HepG2 (cell line): ENCODE data around the gene ETHE1. TPM values are rescaled to one million over a fixed set of nuclear protein-coding genes. Genes with fewer than 3 reads are reported as not detected.

Experiments used
- CAMTA2 ChIP-seq: sonication (generic); formaldehyde crosslinking; IDR thresholded peaks from 2 replicates; pipeline ENCODE4 v1.4.0; 2020; ENCODE audit warnings: mild to moderate bottlenecking, missing genetic modification reagents, borderline replicate concordance
- FOXC1 ChIP-seq: sonication (generic); formaldehyde crosslinking; IDR thresholded peaks from 2 replicates; pipeline ENCODE4 v1.8.0; 2022; ENCODE audit warnings: mild to moderate bottlenecking, missing genetic modification reagents, borderline replicate concordance
- FOXO4 ChIP-seq: sonication (generic); formaldehyde crosslinking; conservative IDR thresholded peaks from 2 replicates; pipeline ENCODE4 v1.8.1; 2023; ENCODE audit warnings: missing genetic modification reagents
- IKZF5 ChIP-seq: IDR thresholded peaks from 2 replicates; pipeline ENCODE4 v1.6.1; 2018; ENCODE audit warnings: missing genetic modification reagents, mild to moderate bottlenecking, missing compliant biosample characterization
- KLF12 ChIP-seq: sonication (generic); formaldehyde crosslinking; IDR thresholded peaks from 2 replicates; pipeline ENCODE4 v1.4.0; 2020; ENCODE audit warnings: missing genetic modification reagents, borderline replicate concordance
- MLX ChIP-seq: IDR thresholded peaks from 2 replicates; pipeline ENCODE4 v1.6.1; 2016
- NCOA2 ChIP-seq: sonication (generic); formaldehyde crosslinking; IDR thresholded peaks from 2 replicates; pipeline ENCODE4 v1.8.0; 2022; ENCODE audit warnings: inconsistent platforms
- NFE2L2 ChIP-seq: fragments of 150-350 bp; IDR thresholded peaks from 2 replicates; pipeline ENCODE4 v1.6.1; 2014; ENCODE audit warnings: low read length
- POLR2G ChIP-seq: fragments of 200-400 bp; formaldehyde crosslinking; IDR thresholded peaks from 2 replicates; pipeline ENCODE4 v1.6.1; 2018; ENCODE audit warnings: mild to moderate bottlenecking, low read depth, low read length, moderate library complexity
- SALL1 ChIP-seq: sonication (generic); formaldehyde crosslinking; IDR thresholded peaks from 2 replicates; pipeline ENCODE4 v1.8.0; 2022; ENCODE audit warnings: mild to moderate bottlenecking, missing genetic modification reagents
- SMAD1 ChIP-seq: sonication (generic); formaldehyde crosslinking; IDR thresholded peaks from 2 replicates; pipeline ENCODE4 v1.4.0; 2020; ENCODE audit warnings: missing genetic modification reagents, low read depth, mild to moderate bottlenecking, borderline replicate concordance
- SP140L ChIP-seq: sonication (generic); formaldehyde crosslinking; IDR thresholded peaks from 2 replicates; pipeline ENCODE4 v1.4.0; 2020; ENCODE audit warnings: missing genetic modification reagents, borderline replicate concordance
- TRIM22 ChIP-seq: fragments of 450-650 bp; IDR thresholded peaks from 2 replicates; pipeline ENCODE4 v1.6.1; 2017
- XBP1 ChIP-seq: sonication (generic); formaldehyde crosslinking; IDR thresholded peaks from 2 replicates; pipeline ENCODE4 v1.5.0; 2020; ENCODE audit warnings: missing genetic modification reagents
- YY1 ChIP-seq: IDR thresholded peaks from 2 replicates; pipeline ENCODE4 v1.6.1; 2011; ENCODE audit warnings: low read length, low read depth, moderate library complexity, mild to moderate bottlenecking; ENCODE audit not compliant: insufficient read depth, insufficient replicate concordance
- ZBTB2 ChIP-seq: sonication (generic); formaldehyde crosslinking; IDR thresholded peaks from 2 replicates; pipeline ENCODE4 v1.8.0; 2022; ENCODE audit warnings: low read depth, missing genetic modification reagents
- ZFP37 ChIP-seq: sonication (generic); formaldehyde crosslinking; IDR thresholded peaks from 2 replicates; pipeline ENCODE4 v1.4.0; 2020; ENCODE audit warnings: missing genetic modification reagents, borderline replicate concordance
- ZNF282 ChIP-seq: fragments of 450-650 bp; IDR thresholded peaks from 2 replicates; pipeline ENCODE4 v1.6.1; 2018; ENCODE audit not compliant: partially characterized antibody
- ZNF292 ChIP-seq: sonication (generic); formaldehyde crosslinking; IDR thresholded peaks from 2 replicates; pipeline ENCODE4 v1.8.1; 2022; ENCODE audit warnings: mild to moderate bottlenecking, low read depth, missing genetic modification reagents, borderline replicate concordance
- ZNF556 ChIP-seq: sonication (generic); formaldehyde crosslinking; IDR thresholded peaks from 2 replicates; pipeline ENCODE4 v1.4.0; 2020; ENCODE audit warnings: mild to moderate bottlenecking, missing genetic modification reagents, borderline replicate concordance
- ZNF564 ChIP-seq: sonication (generic); formaldehyde crosslinking; IDR thresholded peaks from 2 replicates; pipeline ENCODE4 v1.8.1; 2023; ENCODE audit warnings: mild to moderate bottlenecking, missing genetic modification reagents
- ZNF597 ChIP-seq: sonication (generic); formaldehyde crosslinking; IDR thresholded peaks from 2 replicates; pipeline ENCODE4 v1.5.0; 2020; ENCODE audit warnings: missing genetic modification reagents
- ZNF703 ChIP-seq: sonication (generic); formaldehyde crosslinking; IDR thresholded peaks from 2 replicates; pipeline ENCODE4 v1.5.1; 2020; ENCODE audit warnings: missing genetic modification reagents, mild to moderate bottlenecking, moderate library complexity, borderline replicate concordance
- ZSCAN9 ChIP-seq: IDR thresholded peaks from 2 replicates; pipeline ENCODE4 v1.6.1; 2016; ENCODE audit warnings: borderline replicate concordance
- polyA plus RNA-seq, 8 experiments: library from polyadenylated mRNA; depleted of rRNA in 3 of 8; stranded (reverse) in 7 of 8; unstranded in 1 of 8; fragments of >200 nt; fragmentation: Illumina TruSeq in 4 of 8; extraction: Trizol in 4 of 8; gene quantifications; 2 replicates each; pipeline versions ENCODE4 v1.2.1 to v1.2.3, GENCODE V29; 2011 to 2016; ENCODE audit warnings: low read depth in 4 of 8, missing spikeins in 1 of 8, mixed read lengths in 1 of 8; ENCODE audit not compliant: insufficient read depth in 1 of 8
- total RNA-seq, 5 experiments: library from RNA; depleted of rRNA; stranded (reverse); fragments of >200 nt; fragmentation: Illumina TruSeq; extraction: Trizol; gene quantifications; 2 replicates each; pipeline ENCODE4 v1.2.3, GENCODE V29; 2016; ENCODE audit warnings: low read depth in 1 of 5

ETHE1 gene
- total and polyA plus RNA-seq, 2 of the 13 experiments (the other 11 are each of a cell fraction or from before 2014, with no cell fraction given), result 32.5 to 58.4 TPM

GRCh38 chr19:43464134-43464775 lies 62.7 kb downstream of the ETHE1 start (continued):
- no peak for TF ChIP-seq ZBTB2 (CRISPR knock-in tag)
- no peak for TF ChIP-seq ZNF292 (CRISPR knock-in tag)
- TF ChIP-seq SP140L, result no peak
- no peak for TF ChIP-seq NFE2L2
- TF ChIP-seq XBP1 (CRISPR knock-in tag), result no peak
- TF ChIP-seq POLR2G, result no peak
- TF ChIP-seq ZSCAN9 (CRISPR knock-in tag), result no peak
- TF ChIP-seq YY1, result no peak
- no peak for TF ChIP-seq FOXO4 (CRISPR knock-in tag)
- no peak for TF ChIP-seq SMAD1 (CRISPR knock-in tag)
- TF ChIP-seq ZNF282, result no peak
- TF ChIP-seq ZNF703 (CRISPR knock-in tag), result no peak
- no peak for TF ChIP-seq NCOA2 (CRISPR knock-in tag)
- TF ChIP-seq IKZF5 (CRISPR knock-in tag), result no peak
- TF ChIP-seq ZNF597 (CRISPR knock-in tag), result no peak
- no peak for TF ChIP-seq KLF12 (CRISPR knock-in tag)
- no peak for TF ChIP-seq ZNF556 (CRISPR knock-in tag)
- TF ChIP-seq TRIM22, result no peak
- TF ChIP-seq SALL1 (CRISPR knock-in tag), result no peak; the same call in 1 of the 2 replicates
- 0 out of 2 replicates have a peak, but pooled peaks have one; percentile 32 for TF ChIP-seq CAMTA2 (CRISPR knock-in tag)
- TF ChIP-seq ZFP37, result no peak
- 0 out of 2 replicates have a peak, but pooled peaks have one; percentile 37 for TF ChIP-seq FOXC1 (CRISPR knock-in tag)
- TF ChIP-seq MLX (CRISPR knock-in tag), result no peak
- no peak for TF ChIP-seq ZNF564 (CRISPR knock-in tag)
